ENCODE results near the gene LPCAT4.

Gene LPCAT4

DNA sequence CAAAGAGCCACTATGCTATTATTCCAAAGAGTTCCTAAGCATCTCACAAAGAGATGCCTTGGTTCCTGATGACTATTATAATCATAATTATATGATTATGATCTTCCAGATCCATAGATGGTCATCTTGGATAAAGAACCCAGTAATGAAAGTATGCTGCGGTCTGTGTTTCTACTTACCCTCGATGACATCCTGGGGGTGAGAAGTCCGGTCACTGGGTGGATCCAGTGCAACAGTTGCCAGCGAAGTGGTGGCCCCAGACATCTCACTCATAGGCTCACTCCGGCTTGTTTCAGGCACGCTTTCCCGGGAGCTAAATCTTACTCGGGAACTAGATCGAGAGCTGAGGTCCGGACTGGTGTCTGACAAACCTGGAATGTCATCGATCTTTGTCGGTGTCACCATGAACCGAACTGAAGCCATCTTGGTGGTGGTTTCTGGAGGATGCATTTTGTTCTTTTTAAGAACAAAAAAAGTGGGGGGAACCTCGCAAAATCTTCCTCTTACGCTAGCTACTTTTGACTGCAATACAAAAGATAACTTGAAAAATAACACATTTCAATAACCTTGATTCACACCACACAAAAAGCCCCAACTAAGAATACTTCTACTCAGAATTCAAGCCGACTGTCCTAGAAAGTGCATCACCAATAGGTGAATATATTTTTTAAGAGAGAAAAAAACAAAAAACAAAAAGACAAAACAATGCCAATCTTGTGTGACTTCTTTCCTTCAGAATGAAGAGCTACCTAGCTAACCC is 30.6 kb downstream of the LPCAT4 start:
- no peak for DNase-seq

DNA sequence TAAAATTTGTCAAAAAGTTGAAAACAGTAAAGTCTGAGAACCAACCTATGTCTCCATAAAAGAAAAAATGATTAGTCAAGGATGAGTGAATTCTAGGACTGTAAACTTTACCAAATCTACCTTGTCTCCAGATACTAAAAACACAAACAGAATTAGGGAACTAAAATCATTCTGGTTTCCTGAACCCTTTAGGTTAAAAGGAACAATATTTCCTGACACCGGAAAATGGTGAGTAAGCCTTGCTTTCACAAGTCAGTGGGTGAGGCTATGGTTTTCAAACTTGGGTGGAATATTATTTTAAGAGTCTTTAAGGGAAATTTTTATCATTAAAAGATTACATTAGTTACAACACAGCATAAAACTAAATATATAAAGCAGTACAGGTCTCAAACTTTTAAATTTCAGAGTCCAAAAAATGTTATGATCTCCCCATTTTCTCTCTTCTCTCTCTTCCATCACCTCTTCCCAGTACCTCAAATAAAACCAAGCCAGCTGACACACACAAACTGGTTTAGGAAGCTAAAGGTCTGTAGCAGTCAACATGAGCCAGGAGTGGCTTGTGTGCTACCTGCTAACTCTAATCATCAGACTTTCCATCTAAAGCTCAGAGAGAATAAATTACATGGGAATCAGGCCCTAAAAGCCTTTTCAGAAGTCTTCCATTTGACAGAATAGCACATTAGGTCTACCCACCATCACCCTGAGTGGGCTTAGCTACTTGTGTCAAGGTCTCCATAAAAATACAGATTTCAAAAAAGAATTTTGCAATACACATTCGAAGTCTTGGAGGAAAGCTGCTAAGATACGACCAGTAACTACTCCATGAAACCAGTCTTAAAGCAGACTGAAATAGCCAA is 31.6 kb downstream of the LPCAT4 start:
- DNase-seq, result no peak

DNA sequence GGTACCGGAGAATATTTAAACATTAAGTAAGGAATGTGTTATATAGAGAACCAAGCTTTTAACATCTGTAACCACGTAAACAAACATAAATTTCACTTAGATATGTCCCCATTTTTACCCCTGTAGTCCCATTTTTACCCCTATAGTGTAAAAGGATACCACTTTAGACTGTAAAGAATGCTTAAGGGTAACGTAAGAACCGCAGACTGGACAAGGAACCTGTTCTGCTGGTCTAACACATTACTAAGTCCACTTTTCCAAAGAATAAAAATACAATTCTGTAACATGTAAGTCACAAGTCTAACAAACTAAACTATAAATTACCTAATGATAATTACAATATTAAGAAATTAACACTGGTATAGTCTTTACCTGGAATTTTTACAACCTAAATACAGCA is 32.3 kb downstream of the LPCAT4 start:
- no peak for DNase-seq

DNA sequence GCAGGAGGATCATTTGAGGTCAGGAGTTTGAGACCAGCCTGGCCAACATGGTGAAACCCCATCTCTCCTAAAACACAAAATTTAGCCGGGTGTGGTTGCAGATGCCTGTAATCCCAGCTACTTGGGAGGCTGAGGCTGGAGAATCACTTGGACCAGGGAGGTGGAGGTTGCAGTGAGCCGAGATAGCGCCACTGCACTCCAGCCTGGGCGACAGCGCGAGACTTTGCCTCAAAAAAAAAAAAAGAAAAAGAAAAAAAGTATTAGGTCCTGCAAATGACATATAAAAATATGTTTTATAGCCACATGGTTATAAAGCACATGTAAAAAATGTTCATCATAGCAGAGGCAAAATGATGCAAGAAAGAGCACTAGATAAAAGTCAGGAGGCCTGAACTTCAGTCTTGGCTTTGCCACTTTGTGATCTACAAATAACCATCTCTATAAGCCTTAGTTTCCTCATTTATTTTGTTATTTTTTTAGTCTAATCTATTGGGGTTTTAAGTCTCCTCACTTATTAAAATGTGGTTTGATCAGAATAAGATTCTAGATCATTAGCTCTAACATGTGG is 34.4 kb downstream of the LPCAT4 start:
- DNase-seq, result no peak

DNA sequence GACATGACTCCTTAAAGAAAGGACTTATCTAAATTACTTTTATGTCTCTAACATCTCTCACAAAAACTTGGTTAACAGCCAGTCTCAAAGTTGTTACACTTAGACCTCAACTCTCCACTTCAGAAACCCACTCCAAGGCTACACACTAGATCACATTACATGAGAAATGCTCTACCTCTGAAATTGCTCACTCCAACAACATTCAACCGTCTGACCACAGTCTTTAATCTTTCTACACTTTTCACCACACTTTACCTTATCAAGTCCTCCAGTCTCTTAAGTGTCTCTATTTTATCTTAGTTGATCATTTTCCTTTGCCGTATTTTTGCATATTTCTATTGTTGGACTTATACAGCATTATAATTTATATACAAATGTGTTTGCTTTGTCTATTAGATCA is 35.2 kb downstream of the LPCAT4 start:
- no peak for DNase-seq

DNA sequence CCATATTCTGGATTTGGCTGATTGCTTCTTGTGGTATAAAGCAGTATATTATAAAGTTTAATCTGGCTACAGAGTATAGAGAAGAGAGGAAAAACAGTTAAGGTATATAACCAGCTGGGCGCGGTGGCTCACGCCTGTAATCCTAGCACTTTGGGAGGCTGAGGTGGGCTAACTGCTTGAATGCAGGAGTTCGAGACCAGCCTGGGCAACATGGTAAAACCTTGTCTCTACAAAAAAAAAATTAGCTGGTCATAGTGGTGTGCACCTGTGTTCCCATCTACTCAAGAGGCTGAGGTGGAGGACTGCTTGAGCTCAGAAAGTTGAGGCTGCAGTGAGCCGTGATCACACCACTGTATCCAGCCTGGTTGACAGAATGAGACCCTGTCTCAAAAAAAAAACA is 36.7 kb downstream of the LPCAT4 start:
- no peak for DNase-seq

DNA sequence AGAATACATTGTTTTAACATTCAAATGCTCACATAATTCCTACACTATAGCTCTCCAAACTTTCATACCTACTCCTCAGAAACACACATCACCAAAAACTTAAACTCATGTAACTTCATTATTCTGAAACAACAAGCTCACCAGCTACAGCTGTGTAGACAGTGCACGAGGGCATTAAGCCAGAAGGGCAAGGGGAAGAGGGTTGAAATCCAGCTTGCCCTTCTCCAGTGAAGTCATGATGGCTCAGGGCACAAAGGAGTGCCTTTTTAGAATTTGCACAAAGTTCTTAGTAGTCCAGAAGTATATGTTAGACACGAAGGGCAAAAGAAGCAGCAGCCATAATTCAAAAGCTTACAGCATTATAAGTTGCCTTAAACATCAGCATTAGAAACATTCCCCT is 38.0 kb downstream of the LPCAT4 start:
- no peak for DNase-seq

DNA sequence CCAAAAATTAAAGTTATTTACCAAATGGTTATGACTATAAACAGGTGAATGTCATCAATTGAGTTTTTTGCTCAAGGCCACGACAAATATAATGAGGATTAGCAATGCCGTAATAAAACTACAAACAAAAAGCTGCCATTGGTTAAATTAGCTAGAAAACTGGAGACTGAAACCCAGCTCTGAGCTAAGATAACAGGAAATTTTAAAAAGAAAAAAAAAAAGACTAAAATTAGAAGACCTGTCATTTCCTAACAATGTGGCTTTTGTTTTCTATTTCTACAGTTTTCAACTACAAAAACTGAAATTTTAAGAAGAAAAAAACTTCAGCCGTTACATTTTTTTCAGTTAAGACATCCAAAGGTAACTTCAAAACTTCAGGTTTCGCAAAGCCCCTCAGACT is 39.1 kb downstream of the LPCAT4 start:
- DNase-seq, result no peak

DNA sequence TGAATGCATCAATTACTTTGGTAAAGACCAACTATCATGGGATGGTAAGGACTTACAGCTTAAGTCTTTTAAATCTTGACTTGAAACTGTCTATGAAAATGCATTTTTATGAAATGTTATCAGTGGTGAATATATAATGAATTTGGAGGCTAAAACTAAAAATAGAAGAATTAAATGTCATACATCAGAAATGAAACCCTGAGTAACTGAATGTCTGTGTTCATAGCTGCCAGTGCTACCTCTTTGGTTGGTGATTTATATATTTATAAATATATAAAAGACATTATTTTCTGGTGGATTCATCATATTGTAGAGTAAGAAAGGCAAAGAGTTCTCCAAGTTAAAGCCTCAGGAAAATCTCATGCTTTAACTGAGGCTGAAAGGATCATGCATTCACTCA is 41.6 kb downstream of the LPCAT4 start:
- no peak for DNase-seq

DNA sequence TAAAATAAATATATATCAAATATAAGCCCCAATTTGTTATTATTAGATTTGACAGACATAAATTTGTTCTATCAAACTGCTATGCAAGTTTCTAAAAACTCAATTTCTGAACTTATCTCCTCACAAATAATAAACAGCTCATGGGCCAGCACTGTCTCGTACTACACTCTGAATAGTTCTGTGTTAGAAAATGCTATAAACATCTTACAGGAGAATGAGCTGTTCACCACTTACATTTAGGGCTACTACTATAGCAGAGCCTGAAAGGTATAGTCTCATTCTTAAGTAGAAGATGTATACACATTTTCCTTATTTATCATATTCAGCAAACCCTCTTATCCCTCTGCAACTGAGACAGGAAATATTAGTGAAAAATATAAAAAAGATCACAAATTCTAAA is 42.1 kb downstream of the LPCAT4 start:
- DNase-seq, result no peak

DNA sequence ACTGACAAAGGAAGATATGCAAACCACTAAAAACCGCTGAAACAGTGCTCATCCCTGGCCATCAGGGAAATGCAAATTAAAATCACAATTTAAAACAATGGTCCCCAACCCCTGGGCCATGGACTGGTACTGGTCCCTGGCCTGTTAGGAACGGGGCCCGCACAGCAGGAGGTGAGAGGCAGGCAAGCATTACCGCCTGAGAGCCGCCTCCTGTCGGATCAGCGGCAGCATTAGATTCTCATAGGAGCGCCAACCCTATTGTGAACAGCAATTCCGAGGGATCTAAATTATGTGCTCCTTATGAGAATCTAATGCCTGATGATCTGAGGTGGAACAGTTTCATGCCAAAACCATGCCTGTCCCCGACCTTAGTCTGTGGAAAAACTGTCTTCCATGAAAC is 43.8 kb downstream of the LPCAT4 start:
- no peak for DNase-seq

DNA sequence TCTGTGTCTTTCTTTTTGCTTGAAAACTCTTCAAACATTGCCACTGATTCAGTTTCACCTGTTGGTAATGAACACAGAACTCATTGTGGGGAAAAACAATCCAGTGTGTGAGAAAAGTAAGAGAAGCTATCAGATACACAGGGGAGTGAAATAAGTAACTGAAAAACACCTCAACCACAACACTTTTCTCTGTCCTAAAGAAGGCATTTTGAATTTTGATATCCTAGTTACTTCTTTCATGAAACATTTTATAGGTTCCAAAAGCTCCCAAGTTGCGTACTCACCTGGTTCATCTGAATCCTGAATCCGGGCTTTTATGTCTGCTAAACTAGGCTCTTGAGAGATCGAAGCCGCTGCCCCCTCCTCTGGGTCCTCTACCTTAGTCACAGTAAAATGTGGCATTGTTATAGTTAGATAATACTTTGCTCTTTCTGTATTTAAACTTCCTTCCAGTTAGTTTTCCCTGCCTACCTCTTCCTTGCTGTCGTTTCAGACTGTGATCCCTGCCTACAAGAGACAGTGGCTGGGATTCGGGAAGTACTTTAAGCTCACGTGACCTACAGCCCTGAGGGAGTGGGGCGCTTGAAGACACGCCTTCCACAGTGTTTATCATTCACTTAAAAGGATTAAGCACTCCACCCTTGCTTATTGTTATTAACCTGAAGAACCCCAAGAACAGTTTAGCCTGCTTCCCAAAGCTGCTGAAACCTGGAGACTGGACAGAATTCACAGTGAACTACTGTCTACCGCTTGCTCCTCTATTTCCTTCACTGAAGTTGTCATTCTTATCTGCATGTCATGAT is 48.5 kb downstream of the LPCAT4 start:
- DNase-seq, result peak; percentile 13

DNA sequence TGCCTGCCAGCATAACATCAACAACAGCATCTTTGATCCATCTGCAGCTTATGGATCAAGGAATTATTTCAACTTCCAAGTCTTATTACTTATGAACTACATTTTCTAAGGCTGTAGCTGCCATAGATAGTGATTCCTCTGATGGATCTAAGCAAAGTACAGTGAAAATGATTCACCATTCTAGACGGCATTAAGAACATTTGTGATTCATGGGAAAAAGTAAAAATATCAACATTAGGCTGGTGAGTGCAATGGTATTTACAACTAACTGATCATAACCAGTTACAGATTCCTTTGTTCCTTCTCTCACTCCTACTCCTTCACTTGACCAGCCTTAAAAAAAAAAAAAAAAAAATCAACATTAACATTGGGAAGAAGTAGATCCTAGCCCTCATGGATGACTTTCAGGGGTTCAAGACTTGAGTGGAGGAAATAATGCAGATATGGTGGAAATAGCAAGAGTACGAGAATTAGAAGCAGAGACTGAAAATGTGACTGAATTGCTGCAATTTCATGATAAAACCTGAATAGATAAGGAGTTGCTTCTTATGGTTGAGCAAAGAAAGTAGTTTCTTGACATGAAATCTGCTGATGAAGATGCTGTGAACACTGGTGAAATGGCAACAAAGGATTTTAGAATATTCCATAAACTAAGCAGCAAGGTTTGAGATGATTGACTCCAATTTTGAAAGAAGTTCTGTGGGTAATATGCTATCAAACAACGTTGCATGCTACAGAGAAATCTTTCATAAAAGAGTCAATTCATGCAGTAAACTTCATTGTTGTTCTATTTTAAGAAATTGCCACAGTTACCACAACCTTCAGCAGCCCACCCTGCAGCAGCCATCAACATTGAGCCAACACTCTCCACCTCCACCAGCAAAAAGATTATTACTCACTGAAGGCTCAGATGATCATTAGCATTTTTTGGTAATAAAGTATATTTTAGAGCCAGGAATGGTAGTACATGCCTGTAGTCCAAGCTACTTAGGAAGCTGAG is 52.2 kb downstream of the LPCAT4 start:
- DNase-seq, result no peak

DNA sequence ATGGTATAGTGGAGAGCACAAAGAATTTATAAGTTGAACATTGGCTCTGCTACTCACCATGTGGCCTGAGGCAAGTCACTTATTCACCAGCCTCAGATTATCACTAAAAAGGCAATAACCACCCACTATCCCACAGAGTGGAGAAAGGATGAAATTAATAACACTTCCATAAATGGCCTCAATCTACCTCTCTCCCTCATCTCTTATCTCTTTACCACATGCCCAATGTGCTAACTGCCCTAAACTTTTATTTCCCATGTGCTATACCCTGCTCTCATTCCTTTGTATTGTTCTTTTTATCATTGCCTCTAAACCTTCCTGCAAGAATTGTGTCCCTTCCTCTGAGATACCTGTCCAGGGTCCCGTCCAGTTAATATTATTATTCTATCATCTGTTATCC is 55.4 kb downstream of the LPCAT4 start:
- DNase-seq, result no peak
